HG03565 (cell line): Measurements from ENCODE around the gene ELF4.
A peak's percentile ranks its signal among the peaks of the same experiment; 100 is the strongest.
"Not testable (repeated sequence)": the region's sequence is repeated elsewhere in the genome, so short reads cannot be mapped to it uniquely, and the experiment has no call there.

Experiments used
- ATAC-seq: cut with Tn5 transposase; IDR thresholded peaks from one replicate; pipeline ENCODE4 v1.9.1; 2021; ENCODE audit warnings: mild to moderate bottlenecking, moderate library complexity; ENCODE audit not compliant: unreplicated experiment

The ELF4 gene

DNA sequence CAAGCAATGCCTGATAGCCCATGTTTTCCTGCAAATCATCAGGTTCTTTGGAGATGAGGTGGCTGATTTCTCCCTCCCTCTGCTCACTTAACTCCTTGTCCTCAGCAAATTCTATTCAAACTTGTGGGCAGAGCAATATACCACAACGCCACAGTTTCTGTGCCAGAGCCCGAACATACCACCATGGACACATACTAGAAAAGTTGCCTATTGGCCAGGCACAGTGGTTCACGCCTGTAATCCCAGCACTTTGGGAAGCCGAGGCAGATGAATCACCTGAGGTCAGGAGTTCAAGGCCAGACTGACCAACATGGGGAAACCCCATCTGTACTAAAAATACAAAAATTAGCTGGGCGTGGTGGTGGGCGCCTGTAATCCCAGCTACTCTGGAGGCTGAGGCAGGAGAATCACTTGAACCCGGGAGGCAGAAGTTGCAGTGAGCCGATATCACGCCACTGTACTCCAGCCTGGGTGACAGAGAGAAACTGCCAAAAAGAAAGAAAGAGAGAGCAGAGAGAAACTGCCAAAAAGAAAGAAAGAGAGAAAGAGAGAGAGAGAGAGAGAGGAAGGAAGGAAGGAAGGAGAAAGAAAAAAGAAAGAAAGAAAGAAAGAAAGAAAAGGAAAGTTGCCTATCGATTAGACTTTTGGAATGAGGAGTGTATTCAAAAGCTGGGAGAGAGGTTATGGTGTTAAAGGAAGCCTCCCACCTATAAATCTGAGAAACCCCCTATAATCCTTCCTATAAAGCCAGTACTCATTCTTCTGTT lies 5.0 kb upstream of the ELF4 start:
- ATAC-seq = not testable (repeated sequence)

DNA sequence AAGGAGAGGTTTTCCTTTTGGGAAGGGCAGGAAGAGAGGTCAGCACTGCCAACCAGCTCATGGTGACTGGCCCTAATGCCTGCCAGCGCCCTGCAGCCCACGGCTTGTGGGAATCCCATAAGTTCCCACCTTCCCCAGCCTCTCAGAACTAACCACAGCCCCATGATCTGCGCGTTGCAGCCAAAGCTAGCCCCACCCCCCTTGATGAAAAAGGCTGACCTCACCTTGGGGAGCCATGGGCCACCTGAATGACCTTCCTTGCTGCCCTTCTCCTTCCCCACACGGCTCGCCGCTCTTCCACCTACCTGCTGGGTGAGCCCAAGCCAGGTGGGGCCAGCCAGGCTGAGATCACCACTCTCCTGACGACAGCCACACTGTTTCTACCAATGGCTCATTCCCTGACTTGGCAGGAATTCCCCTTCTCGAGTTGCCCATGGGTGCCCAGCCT lies 3.9 kb upstream of the ELF4 start:
- no peak for ATAC-seq

GRCh38 chrX:130111220-130112154 lies 1.2 kb upstream of the ELF4 start:
- peak; percentile 3 for ATAC-seq

- ATAC-seq = peak; percentile 2
Observed at GRCh38 chrX:130109429-130110378, 593 bp downstream of the ELF4 start.

- peak; percentile 50 for ATAC-seq
Observed at GRCh38 chrX:130108647-130109428, 1.5 kb downstream of the ELF4 start.

DNA sequence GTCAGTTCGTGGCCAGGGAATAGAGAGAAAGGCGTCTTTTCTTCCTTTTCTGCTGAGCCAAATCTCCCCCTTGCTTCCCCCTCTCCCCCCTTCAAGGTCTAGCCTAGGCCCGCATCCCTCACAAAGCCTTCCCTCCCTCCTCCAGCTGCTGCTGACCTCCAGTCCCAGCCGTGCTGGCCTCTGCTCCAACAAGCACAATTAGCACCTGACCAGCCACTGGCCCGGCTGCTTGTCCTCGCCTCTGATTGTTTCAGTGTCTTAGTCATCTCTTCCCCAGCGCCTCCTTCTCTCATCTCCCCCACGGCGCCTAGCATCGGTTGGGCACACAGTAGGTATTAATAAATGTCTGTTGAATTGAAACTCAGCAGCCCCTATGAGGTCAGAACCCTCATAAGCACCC lies 4.2 kb downstream of the ELF4 start:
- ATAC-seq = no peak

DNA sequence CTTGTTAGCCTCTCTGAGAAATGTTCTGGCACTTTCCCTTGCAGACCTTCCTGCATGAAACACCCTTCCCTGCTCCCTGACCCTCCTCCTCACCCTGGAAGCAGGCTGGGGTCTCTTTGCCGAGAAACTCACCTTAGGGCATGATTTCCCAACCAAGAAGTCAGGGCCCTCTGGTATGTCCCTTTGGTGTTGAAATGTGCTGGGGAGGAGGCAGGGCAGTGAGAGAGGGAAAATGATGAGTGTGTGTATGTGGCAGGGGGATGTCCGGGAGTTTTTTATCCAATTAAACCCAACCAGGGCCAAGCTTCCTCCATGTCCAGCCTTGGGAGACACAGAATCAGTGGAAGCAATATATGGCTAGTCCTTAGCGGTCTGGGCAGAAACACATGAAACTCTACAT lies 5.1 kb downstream of the ELF4 start:
- ATAC-seq = no peak

- no peak for ATAC-seq
Observed at GRCh38 chrX:130103605-130104004, 6.7 kb downstream of the ELF4 start.

- no peak for ATAC-seq
Observed at GRCh38 chrX:130100180-130100579, 10.1 kb downstream of the ELF4 start.

GRCh38 chrX:130098210-130098552 lies 12.1 kb downstream of the ELF4 start:
- ATAC-seq = no peak

GRCh38 chrX:130097507-130098209 lies 12.6 kb downstream of the ELF4 start:
- ATAC-seq = no peak

- ATAC-seq = no peak
Observed at GRCh38 chrX:130095249-130096030, 14.9 kb downstream of the ELF4 start.

- no peak for ATAC-seq
Observed at GRCh38 chrX:130094696-130095095, 15.6 kb downstream of the ELF4 start.

- ATAC-seq = no peak
Observed at GRCh38 chrX:130093271-130093670, 17.0 kb downstream of the ELF4 start.

GRCh38 chrX:130091980-130092522 lies 18.2 kb downstream of the ELF4 start:
- ATAC-seq = peak; percentile 99

GRCh38 chrX:130090364-130090763 lies 19.9 kb downstream of the ELF4 start:
- no peak for ATAC-seq

DNA sequence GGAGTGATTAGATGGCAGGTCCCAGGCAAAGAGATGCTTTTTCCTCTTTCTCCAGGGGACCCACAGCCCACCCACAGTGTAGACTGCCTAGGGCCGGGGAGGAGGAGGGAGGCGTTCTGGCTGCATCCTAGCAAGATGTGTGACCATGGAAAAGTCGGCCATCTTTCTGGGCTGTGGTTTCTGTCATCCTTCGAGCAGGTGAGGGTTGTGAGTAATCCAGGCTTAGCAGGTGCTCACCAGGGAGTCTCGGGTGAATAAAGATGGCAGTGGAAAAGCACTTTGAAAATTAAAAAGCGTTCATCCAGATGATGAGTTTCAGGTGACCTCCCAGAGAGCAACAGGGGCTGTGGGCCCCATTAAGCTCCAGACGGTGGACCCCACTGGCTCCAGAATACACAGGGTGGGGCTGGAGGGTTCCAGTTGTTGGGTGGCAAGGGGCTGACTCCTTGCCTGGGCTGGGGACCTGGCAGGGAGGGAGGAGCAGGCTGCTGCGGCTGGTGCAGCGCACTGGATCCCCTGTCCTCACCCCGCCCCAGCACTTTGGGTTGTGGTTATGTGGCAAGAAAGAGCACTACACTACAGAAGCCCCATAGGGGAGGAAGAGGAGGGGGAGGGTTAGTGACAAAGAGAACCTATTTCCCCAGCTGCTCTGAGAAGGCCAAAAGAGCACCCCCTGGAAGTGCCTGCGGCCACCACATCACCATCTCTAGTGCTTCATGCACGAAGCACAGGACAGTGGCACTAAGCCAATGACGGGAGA lies 23.7 kb downstream of the ELF4 start:
- ATAC-seq = peak; percentile 38
